K562 (cell line): ENCODE results near the gene RNGTT. TPM values are rescaled to one million over a fixed set of nuclear protein-coding genes. Genes with fewer than 3 reads are reported as not detected.
"Not testable (repeated sequence)": the region's sequence is repeated elsewhere in the genome, so short reads cannot be mapped to it uniquely, and the experiment has no call there.

Source experiments
- ATAC-seq: fragments of 200-7000 bp; cut with Tn5 transposase; 3 replicates; pipeline ENCODE4 v1.9.1; 2020; ENCODE audit warnings: moderate library complexity
- BruUV-seq: library from RNA; stranded (reverse); fragments of 400-500 nt; replicated peaks from 2 replicates; lab custom pipeline; 2021; lab: Mats Ljungman, UMichigan
- CTCF ChIA-PET: fragments of 300-600 bp; formaldehyde crosslinking; extraction: SDS; loops from one replicate; lab custom pipeline; 2021; ENCODE audit warnings: low intra/inter-chr PET ratio; lab: Yijun Ruan, JAX
- POLR2A ChIA-PET: fragments of 300-600, 350-650 bp; sonication (Branson Sonifier 250); formaldehyde crosslinking; extraction: SDS; loops from one replicate; lab custom pipeline; 2021; ENCODE audit warnings: antibody characterized with exemption, inconsistent platforms; lab: Yijun Ruan, JAX
- DNase-seq, 4 experiments: peaks; one replicate each; pipeline versions ENCODE4 v3.0.0 to v3.0.0-alpha.2; 2011 to 2018; ENCODE audit warnings: low spot score in 3 of 4, mixed read lengths in 3 of 4; ENCODE audit errors: extremely low read depth in 1 of 4
- FAIRE-seq: peaks from 2 replicates; lab custom pipeline; 2011; peaks lifted over from hg19 to GRCh38; lab: Jason Lieb, UNC
- H2AFZ ChIP-seq: 2 replicates; pipeline ENCODE4 v1.6.0; 2011; ENCODE audit warnings: low read depth, low read length, control low read depth, inconsistent platforms
- H3K27ac ChIP-seq: fragments of 200-600 bp; 3 replicates; pipeline ENCODE4 v1.8.0; 2011; ENCODE audit warnings: low read depth, mild to moderate bottlenecking, control low read depth, inconsistent platforms, low read length, moderate library complexity, mixed read lengths; ENCODE audit errors: extremely low read depth
- H3K27me3 ChIP-seq, 2 experiments: fragments of 300-600 bp in 1 of 2; 2 replicates in 1 of 2; 3 replicates in 1 of 2; pipeline versions ENCODE4 v1.6.0 to v1.8.0; 2011; ENCODE audit warnings: inconsistent platforms in 2 of 2, low read length in 2 of 2, mild to moderate bottlenecking in 1 of 2, mixed read lengths in 1 of 2, moderate library complexity in 1 of 2; ENCODE audit not compliant: control insufficient read depth in 2 of 2, insufficient read depth in 2 of 2
- H3K36me3 ChIP-seq: fragments of 300-600 bp; 3 replicates; pipeline ENCODE4 v1.8.0; 2011; ENCODE audit warnings: mild to moderate bottlenecking, low read length, inconsistent platforms; ENCODE audit not compliant: control insufficient read depth, insufficient read depth
- H3K4me1 ChIP-seq, 2 experiments: fragments of 200-600 bp in 1 of 2; replicated peaks in 1 of 2; 2 replicates in 1 of 2; 3 replicates in 1 of 2; pipeline versions ENCODE4 v1.5.1 to v1.8.0; 2011; ENCODE audit warnings: inconsistent platforms in 2 of 2, low read length in 2 of 2, mild to moderate bottlenecking in 1 of 2, mixed read lengths in 1 of 2, moderate library complexity in 1 of 2; ENCODE audit not compliant: control insufficient read depth in 2 of 2, insufficient read depth in 2 of 2
- H3K4me2 ChIP-seq: 2 replicates; pipeline ENCODE4 v1.6.1; 2011; ENCODE audit warnings: low read length, control low read depth, inconsistent platforms, mixed read lengths; ENCODE audit not compliant: insufficient read depth
- H3K4me3 ChIP-seq: fragments of 200-600 bp; sonication (generic), shearing (Covaris generic); 2 replicates; pipeline ENCODE4 v1.5.1; 2016; ENCODE audit warnings: control low read depth, inconsistent platforms
- H3K79me2 ChIP-seq: fragments of 200-600 bp; 3 replicates; pipeline ENCODE4 v1.8.0; 2011; ENCODE audit warnings: low read length, inconsistent platforms; ENCODE audit not compliant: control insufficient read depth, insufficient read depth
- H3K9ac ChIP-seq, 2 experiments: 2 replicates each; pipeline versions ENCODE4 v1.6.0 to v1.6.1; 2011; ENCODE audit warnings: low read depth in 2 of 2, low read length in 2 of 2, control low read depth in 1 of 2, inconsistent platforms in 1 of 2, mild to moderate bottlenecking in 1 of 2, mixed read lengths in 1 of 2; ENCODE audit not compliant: insufficient read depth in 1 of 2
- H3K9me1 ChIP-seq: one replicate; pipeline ENCODE4 v1.6.0; 2011; ENCODE audit warnings: inconsistent platforms, mild to moderate bottlenecking, low read length, moderate library complexity; ENCODE audit not compliant: control insufficient read depth, insufficient read depth
- H3K9me3 ChIP-seq: replicated peaks from 2 replicates; pipeline ENCODE4 v1.5.1; 2011; ENCODE audit warnings: low read depth, low read length, inconsistent platforms; ENCODE audit not compliant: control insufficient read depth, insufficient read depth
- H4K20me1 ChIP-seq: replicated peaks from 2 replicates; pipeline ENCODE4 v1.6.1; 2011; ENCODE audit warnings: low read length, inconsistent platforms, mixed read lengths; ENCODE audit not compliant: control insufficient read depth, insufficient read depth
- ATF6 ChIP-seq: sonication (generic); formaldehyde crosslinking; IDR thresholded peaks from 2 replicates; pipeline ENCODE4 v1.4.0; 2020; ENCODE audit warnings: mild to moderate bottlenecking, missing genetic modification reagents
- WGBS: fragments of 100-300 bp; shearing (Covaris generic); methylation state at CpG from one replicate; pipeline ENCODE4 v1.1.6; 2016; ENCODE audit warnings: low coverage, mixed read lengths; ENCODE audit not compliant: insufficient coverage; ENCODE audit errors: missing lambda C conversion rate; 5-methylcytosine and 5-hydroxymethylcytosine counted together
- in situ Hi-C: fragments of 300-500 bp; cut with MboI; formaldehyde crosslinking; loops from 4 replicates; pipeline ENCODE4 v1.15.0; 2018; ENCODE audit warnings: inconsistent platforms, mixed read lengths
- intact Hi-C: fragments of 100-400 bp; cut with micrococcal nuclease; formaldehyde crosslinking; loops from 2 replicates; pipeline ENCODE4 v1.14.2; 2022
- polyA plus RNA-seq, 8 experiments: library from polyadenylated mRNA; depleted of rRNA in 4 of 8; stranded (reverse) in 5 of 8; unstranded in 3 of 8; fragments of >200 nt; fragmentation: Nextera tagmentation in 2 of 8; fragmentation: Illumina TruSeq in 1 of 8; extraction: Ambion mirVana in 2 of 8; extraction: Trizol in 1 of 8; gene quantifications; 2 replicates each; pipeline versions ENCODE4 v1.2.1 to v1.2.3, GENCODE V29; 2011 to 2014; ENCODE audit warnings: inconsistent platforms in 1 of 8, missing spikeins in 1 of 8
- total RNA-seq, 7 experiments: library from RNA; depleted of rRNA in 6 of 7; stranded (reverse); fragments of >200 nt in 6 of 7; fragmentation: Illumina TruSeq in 2 of 7; extraction: Trizol in 2 of 7; gene quantifications; 2 replicates each; pipeline versions ENCODE4 v1.2.1 to v1.2.3, GENCODE V29; 2011 to 2021; ENCODE audit warnings: low replicate concordance in 1 of 7

Gene RNGTT
- total and polyA plus RNA-seq, 9 of the 15 experiments (the other 6 are each of a cell fraction or from before 2014, with no cell fraction given) = 6.1 to 31.7 (median 19.5) TPM

GRCh38 chr6:88933521-88933920 is 29.9 kb downstream of the RNGTT start (continued):
- no peak for TF ChIP-seq ATF6 (CRISPR knock-in tag)

GRCh38 chr6:88932019-88932418 is 31.4 kb downstream of the RNGTT start:
- H3K27ac ChIP-seq, BruUV-seq, H4K20me1 ChIP-seq, DNase-seq, H3K9me1 ChIP-seq, H3K4me3 ChIP-seq, POLR2A ChIA-PET, ATAC-seq, H2AFZ ChIP-seq, FAIRE-seq, H3K27me3 ChIP-seq, intact Hi-C loops, H3K4me1 ChIP-seq, H3K9me3 ChIP-seq, in situ Hi-C loops, H3K79me2 ChIP-seq, CTCF ChIA-PET, H3K4me2 ChIP-seq, H3K9ac ChIP-seq: not testable (repeated sequence)
- peaks cover 51% of the 10 kb centered on the region for H3K36me3 ChIP-seq
- 63% methylated on average over 5 of the region's 5 CpGs for WGBS
